ENCODE data around the gene PRPF4.

PRPF4 gene

DNA sequence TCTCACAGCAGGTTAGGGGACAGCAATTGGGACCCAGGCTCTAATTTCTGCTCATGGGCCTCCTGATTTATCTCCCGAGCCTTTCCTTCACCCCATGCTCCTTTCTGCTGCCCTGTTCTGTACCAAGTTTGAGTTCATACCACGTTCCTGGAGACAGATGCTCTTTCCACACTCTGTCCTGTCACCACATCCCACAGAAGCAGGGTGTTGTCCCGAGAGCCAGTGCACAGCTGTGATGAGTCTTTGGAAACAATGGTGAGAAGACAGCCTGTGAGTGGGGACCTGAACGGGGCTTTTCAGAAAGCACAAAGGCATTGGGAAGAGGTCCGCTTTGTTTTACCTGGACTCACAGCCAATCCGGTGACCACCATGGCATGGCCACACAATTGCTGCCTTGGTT, 47.2 kb downstream of the PRPF4 start:
- no peak for TF ChIP-seq Cebpa-rat (IDR thresholded peaks at IDR 0.05)
- Histone ChIP-seq H3K4me3 (no peak overlapping the region), H4K20me1 (no peaks in the 10 kb centered on the region), H3K9me3 (no peaks in the 10 kb centered on the region), H3K9ac (no peak overlapping the region), H3K27ac (no peak overlapping the region), H3K4me2 (no peak overlapping the region), H3K27me3 (no peaks in the 10 kb centered on the region), H3K4me1 (no peaks in the 10 kb centered on the region), H3K36me3 (peaks cover 5% of the 10 kb centered on the region; the same call in 1 of the 2 replicates)

DNA sequence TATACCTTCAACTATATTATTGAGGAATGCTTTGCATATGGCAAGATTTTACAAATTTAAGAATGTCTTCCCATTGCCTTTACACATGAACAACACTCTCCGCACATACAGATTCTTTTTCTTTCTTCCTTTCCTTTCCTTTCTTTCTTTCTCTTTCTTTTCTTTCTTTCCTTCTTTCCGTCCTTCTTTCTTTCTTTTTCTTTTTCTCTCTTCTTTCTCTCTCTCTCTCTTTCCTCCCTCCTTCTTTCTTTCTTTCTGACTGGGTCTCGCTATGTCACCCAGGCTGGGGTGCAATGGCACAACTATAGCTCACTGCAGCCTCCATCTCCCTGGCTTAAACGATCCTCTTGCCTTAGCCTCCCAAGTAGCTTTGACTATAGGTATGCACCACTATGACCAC, 50.8 kb downstream of the PRPF4 start:
- Histone ChIP-seq H3K9me3 (no peaks in the 10 kb centered on the region), H3K27ac (no peak overlapping the region), H3K9ac (no peak overlapping the region), H3K36me3 (no peaks in the 10 kb centered on the region), H4K20me1 (no peaks in the 10 kb centered on the region), H3K27me3 (no peaks in the 10 kb centered on the region), H3K4me2 (no peak overlapping the region), H3K4me1 (no peaks in the 10 kb centered on the region), H3K4me3 (no peak overlapping the region)
- no peak for TF ChIP-seq Cebpa-rat (IDR thresholded peaks at IDR 0.05)

DNA sequence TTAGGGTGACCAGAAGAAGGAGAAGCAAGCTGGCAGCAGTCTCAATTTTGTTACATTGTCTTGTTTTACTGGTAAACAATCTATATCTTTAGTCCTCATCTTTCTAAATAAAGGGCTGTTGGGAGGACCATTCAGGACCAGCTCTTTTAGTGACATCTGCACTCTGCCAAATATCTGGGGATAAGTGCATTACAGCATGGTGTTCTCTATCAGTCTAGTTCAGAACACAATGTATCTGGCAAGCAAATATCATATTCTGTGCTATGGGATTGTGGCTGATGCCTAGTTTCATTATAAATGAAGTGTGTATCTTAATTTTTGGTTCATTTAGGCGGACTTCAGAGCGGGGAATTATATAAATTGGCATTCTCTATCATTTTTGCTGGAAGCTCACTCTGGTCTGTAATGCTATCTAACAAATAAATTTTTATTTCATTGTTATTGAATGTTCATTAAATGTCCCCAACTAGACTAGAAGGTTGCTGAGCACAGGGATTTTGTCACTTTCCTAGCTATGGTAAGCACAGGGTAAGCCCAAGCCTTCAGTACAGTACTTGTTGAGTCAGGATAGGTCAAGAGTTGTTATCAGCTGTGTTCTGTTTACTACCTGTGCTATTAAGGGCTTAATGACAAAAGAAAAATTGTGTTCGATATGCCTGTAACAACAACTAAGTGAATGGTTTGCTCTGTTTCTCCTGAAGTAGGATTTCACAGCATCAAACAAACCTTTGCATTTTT, 52.8 kb downstream of the PRPF4 start:
- no peak overlapping the region for H3K4me2 ChIP-seq
- TF ChIP-seq Cebpa-rat (IDR thresholded peaks at IDR 0.05): no peak
- H3K27me3 ChIP-seq: no peaks in the 10 kb centered on the region
- H3K27ac ChIP-seq: no peak overlapping the region
- no peaks in the 10 kb centered on the region for H3K9me3 ChIP-seq
- no peak overlapping the region for H3K4me3 ChIP-seq
- no peaks in the 10 kb centered on the region for H3K36me3 ChIP-seq
- no peaks in the 10 kb centered on the region for H3K4me1 ChIP-seq
- no peak overlapping the region for H3K9ac ChIP-seq
- H4K20me1 ChIP-seq: no peaks in the 10 kb centered on the region

DNA sequence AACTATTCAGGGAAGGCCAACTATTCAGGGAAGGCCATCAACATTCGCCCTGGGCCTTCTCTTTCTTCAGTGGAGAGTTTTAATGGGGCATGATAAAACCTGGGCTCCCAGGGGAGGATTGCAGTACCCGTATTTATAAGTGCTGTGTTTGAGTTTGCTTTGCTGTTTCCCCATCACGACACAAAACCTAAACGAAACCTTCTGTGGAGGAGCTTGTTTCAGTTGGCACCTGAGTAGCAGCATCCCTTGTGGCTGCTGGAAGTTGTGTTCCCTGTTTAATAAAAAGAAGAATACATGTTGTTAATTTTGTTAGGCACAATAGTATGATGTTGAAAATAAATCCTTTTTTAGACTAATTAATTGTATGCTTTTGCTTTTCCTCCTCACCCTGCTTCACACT, 56.3 kb downstream of the PRPF4 start:
- Histone ChIP-seq H3K9ac (no peak overlapping the region), H3K27ac (no peak overlapping the region), H3K4me3 (no peak overlapping the region), H3K36me3 (no peaks in the 10 kb centered on the region), H3K9me3 (no peaks in the 10 kb centered on the region), H3K4me1 (no peaks in the 10 kb centered on the region), H4K20me1 (no peaks in the 10 kb centered on the region), H3K4me2 (no peak overlapping the region), H3K27me3 (no peaks in the 10 kb centered on the region)
- TF ChIP-seq Cebpa-rat (IDR thresholded peaks at IDR 0.05): no peak

DNA sequence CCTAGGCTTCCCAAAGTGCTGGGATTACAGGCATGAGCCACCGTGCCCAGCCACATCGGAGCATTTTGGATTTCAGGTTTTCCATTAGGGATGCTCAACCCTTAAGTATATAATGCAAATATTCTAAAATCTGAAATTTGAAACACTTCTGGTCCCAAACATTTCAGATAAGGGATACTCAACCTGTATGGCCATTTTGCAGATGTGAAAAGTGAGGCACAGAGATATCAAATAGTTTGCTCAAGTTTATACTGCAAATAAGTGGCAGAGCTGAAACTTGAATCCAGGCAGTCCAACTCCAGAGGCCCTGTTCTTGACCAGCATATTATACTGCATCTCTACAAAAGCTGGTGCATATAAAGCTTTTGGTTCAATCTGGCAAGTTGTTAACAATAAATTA, 62.3 kb downstream of the PRPF4 start:
- Histone ChIP-seq H3K9ac (no peak overlapping the region), H4K20me1 (no peaks in the 10 kb centered on the region), H3K36me3 (no peaks in the 10 kb centered on the region), H3K27ac (no peak overlapping the region), H3K4me1 (peaks cover 14% of the 10 kb centered on the region), H3K27me3 (no peaks in the 10 kb centered on the region), H3K9me3 (no peaks in the 10 kb centered on the region), H3K4me3 (no peak overlapping the region), H3K4me2 (no peak overlapping the region)
- TF ChIP-seq Cebpa-rat (IDR thresholded peaks at IDR 0.05): no peak

DNA sequence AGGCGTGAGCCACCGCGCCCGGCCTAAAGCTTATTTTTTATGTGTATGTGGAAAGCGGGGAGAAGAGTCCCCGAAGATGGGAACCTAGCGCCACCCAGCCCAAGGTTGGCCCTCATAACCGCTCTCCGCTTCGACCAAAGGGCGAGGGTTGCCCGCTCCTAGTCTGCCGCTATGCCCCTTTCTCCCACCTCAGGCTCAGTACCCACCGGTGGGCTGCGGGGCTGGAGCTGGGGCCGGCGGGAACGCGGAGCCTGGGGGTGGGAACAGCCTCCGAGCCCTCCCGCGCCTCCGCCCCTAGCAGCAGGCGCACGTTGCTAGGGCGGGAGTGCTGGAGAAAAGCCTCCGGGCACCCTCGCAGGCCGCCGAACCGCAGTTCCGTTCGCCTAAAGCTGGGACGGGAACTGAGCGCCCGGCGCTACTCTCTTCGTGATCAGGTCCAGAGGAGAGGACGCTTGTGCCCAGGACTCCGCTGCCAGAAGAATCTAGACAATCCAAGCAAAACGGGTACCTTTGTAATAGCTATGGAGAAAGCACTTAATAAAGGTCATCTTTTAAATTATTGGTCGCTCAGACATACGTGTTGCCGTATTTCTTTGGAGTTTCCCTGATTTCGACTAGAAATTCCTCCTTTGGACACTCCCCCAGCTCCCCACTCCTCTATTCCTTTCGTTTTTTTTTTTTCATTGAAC, 64.7 kb downstream of the PRPF4 start, which contains the start of gene WDR31:
Gene WDR31, minus strand, starts transcription at position 265 of the 689 bp plus-strand sequence. CDS start 8,253 bp downstream, outside the sequence.
- Histone ChIP-seq H3K27ac (peak within 1 kb of the TSS; percentile 36), H4K20me1 (no peaks in the 10 kb centered on the region), H3K4me1 (peaks cover 27% of the 10 kb centered on the region), H3K4me3 (peak within 1 kb of the TSS; percentile 76), H3K9ac (peak within 1 kb of the TSS; percentile 74), H3K4me2 (peak within 1 kb of the TSS; percentile 88), H3K36me3 (no peaks in the 10 kb centered on the region), H3K9me3 (no peaks in the 10 kb centered on the region), H3K27me3 (no peaks in the 10 kb centered on the region)
- no peak for TF ChIP-seq Cebpa-rat (IDR thresholded peaks at IDR 0.05)

DNA sequence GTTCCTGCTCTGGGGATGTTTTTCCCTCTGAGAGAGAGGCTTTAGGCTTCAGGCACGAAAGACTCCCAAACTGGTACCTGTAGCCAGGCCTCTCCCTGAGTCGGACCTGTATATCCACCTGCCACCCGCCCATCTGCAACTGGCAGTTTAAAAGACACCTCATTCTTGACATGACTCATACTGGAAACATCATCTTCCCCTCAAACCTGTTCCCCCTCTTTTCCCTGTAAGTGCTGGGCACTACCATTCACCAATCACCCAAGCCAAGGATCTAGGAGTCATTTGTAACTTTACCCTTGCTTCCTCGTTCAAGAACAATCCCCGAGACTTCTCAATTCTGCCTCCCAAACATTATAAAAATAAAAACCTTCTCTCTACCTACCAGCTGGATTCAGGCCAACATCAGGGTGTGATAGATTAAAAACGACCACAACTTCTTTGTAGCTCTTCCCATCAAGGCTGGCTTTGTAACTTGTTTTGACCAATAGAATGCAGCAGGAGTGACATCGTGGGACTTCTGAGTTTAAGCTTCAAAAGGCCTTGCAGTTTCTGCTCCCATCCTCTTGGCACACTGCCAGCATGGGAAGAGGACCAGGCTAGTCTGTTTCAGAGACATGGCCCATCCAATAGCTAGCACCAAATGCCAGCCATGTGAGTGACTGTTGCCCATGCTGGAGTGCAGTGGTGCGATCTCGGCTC, 66.4 kb downstream of the PRPF4 start:
- Histone ChIP-seq H3K4me1 (peaks cover 27% of the 10 kb centered on the region), H3K9me3 (no peaks in the 10 kb centered on the region), H3K36me3 (no peaks in the 10 kb centered on the region), H4K20me1 (no peaks in the 10 kb centered on the region), H3K4me3 (no peak overlapping the region), H3K27ac (no peak overlapping the region), H3K9ac (no peak overlapping the region), H3K27me3 (no peaks in the 10 kb centered on the region), H3K4me2 (no peak overlapping the region)
- no peak for TF ChIP-seq Cebpa-rat (IDR thresholded peaks at IDR 0.05)
